GM18508 (cell line): ENCODE measurements around the gene USP49.

Experiments used
- ATAC-seq: cut with Tn5 transposase; IDR thresholded peaks from one replicate; pipeline ENCODE4 v1.9.1; 2021; ENCODE audit warnings: moderate number of reproducible peaks; ENCODE audit not compliant: insufficient read depth, unreplicated experiment

USP49 gene

DNA sequence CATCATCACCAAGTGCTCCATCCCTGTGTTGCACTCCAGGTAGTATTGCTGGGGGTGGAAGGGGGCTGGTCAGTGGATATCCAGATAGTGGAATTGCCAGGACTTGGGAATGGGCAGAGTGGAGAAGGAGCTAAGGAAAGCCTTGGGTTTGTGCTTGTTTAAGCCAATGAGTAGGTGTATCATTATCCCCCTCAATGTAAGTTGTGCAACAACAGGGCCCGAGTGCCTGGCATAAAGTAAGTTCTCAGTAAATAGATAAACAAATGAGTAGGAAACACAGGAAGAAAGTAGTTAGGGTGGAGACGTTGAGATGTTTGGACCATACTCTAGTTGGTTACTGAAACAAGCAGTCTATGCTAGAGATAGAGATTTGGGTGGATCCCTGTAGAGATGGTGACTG, 36.6 kb upstream of the USP49 start:
- no peak for ATAC-seq

- ATAC-seq, result no peak
Measured at GRCh38 chr6:41929924-41930323, 34.7 kb upstream of the USP49 start.

DNA sequence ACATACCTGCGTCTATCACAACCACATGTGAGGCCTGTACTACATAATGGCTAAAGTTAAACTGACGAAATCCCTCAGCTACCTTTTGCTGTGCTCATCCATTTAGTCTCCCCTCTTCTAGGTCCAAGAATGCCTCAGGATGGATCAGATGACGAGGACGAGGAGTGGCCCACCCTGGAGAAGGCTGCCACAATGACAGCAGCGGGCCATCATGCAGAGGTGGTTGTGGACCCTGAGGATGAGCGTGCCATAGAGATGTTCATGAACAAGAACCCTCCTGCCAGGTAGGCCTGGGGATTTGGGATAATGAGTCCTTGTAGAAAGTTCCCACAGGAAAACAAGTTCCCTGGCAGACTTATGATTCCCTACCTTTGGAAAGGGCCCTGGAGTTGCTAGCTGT, 32.1 kb upstream of the USP49 start:
- ATAC-seq, result no peak

GRCh38 chr6:41922154-41922553, 27.0 kb upstream of the USP49 start:
- no peak for ATAC-seq

GRCh38 chr6:41921712-41921998, 26.5 kb upstream of the USP49 start:
- no peak for ATAC-seq

- peak; percentile 68 for ATAC-seq
Measured at GRCh38 chr6:41920921-41921711, 25.9 kb upstream of the USP49 start, which contains the start of the genes BYSL and MED20. Gene BYSL (plus strand): TSS chr6:41921499. CDS start chr6:41921563, 64 bp downstream. Gene MED20 (minus strand): TSS chr6:41921139. CDS start chr6:41921018, 121 bp downstream.

- no peak for ATAC-seq
Measured at GRCh38 chr6:41917528-41917927, 22.4 kb upstream of the USP49 start.

DNA sequence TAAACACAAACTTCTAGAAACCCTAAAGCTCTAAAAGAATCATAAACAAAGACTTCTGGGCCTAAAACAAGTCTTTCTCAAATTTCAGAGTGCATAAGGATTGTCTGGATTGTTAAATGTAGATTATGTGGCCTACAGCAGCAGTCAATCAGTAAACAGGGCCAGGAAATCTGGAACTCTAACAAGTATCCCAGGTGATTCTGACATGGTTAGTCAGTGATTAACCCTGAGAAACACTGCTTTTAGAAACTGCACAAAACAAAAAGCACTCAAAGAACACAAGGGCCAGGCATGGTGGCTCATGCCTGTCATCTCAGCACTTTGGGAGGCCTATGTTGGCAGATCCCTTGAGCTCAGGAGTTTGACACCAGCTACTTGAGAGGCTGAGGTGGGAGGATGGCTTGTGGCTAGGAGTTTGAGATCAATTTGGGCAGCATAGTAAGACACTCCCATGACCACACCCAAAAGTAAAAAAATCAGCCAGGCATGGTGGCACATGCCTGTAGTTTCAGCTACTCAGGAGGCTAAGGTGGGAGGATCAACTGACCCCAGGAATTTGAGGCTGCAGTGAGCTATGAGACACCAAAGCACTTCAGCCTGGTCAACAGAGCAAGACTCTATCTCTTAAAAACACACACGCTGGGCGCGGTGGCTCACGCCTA, 19.8 kb upstream of the USP49 start:
- no peak for ATAC-seq

DNA sequence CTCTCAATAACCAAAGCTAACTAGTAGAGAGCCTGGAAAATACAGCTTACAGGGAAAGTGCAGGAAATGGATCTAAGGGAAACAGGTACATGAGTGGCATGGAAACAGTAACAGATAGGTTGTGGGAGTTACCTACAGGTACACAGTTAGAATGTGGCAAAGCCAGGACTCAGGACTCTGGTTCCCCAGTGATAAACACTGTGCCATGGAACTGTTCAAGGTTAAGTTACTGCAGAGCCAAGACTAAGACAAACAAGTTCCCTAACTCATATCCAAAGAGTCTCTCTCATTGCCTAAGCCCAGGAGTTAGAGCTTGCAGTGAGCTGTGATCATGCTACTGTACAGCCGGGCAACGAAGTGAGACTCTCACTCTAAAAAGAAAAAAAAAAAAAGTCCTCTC, 19.2 kb upstream of the USP49 start:
- no peak for ATAC-seq

- ATAC-seq, result no peak
Measured at GRCh38 chr6:41909727-41910126, 14.6 kb upstream of the USP49 start.

DNA sequence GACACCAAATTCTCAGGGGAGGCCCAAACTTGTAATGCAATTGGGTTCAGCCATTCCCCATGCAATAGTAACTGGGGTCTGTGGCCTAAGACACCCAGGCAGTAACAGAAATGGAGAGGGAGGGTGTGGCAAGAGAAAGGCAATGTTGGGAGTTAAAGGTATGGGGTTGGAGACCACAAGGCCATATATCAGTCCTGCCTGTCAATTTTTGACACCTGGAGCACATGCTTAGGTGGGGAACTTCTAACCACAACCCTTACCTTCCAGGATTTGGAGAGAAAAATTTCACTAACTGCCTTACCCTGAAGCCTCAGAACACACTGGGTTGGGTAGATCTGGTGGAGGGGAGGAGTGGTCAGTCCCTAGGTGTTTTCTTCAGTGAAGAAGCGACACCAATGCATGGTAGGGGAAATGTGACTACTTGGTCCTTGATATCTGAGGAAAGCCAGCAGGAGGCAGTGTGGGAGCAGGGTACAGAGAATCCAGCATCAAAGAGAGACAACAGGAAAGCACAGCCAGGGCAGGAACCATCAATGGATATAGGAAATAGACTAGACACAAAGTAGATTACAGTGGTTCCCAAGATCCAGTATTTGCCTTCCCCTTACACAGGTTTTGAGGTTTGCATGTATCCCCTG, 6.8 kb upstream of the USP49 start:
- no peak for ATAC-seq

DNA sequence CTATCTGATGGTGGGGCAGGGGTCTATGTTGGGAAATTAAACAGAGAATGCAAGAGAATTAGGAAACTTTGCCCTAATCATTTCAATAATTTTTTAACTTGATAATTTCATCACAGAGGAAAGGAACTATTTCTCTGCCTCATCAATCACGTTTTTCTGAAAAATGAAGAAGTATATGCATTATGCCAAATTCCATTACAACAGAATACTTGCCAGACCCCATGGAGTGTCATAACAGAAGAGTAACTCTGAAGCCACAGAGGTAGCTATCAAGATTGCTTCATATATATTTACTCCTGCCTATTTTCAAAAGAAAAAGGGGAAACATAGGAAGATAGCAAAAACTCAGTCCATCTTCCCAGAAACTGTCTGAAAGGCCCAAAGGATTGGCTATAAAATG, 5.7 kb upstream of the USP49 start:
- ATAC-seq, result no peak

GRCh38 chr6:41896281-41896680, 1.1 kb upstream of the USP49 start:
- ATAC-seq, result no peak

GRCh38 chr6:41894366-41895299, 542 bp downstream of the USP49 start:
- ATAC-seq, result no peak

DNA sequence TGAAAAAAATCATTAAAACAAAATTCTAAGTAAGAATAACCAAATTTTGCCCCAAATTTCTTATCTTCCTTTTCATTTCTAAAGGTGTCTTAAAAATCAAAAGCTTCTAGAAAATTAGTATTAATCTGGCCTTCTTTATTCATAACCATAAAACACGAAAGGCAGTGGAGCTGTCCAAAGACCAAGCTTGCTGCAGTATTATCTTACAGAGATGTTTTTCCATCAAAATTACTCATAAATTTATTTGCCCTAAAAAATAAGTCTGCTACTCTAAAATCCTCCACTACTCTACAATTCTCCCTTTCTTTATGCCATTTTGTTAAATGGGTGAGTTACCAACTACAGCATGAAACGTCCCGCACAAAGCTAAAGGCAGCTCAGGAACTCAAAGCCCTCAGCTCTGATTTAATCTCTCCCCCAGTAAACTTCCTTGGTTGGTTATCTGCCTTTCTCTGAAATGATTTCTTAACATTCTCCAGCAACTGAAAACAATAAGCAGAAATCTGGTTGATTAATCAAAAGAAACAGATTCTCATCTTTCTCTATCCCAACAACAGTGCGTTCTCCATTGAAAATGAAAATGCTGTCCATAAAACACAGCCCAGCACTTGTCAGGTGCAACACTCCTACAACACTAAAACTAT, 2.1 kb downstream of the USP49 start:
- no peak for ATAC-seq

- ATAC-seq, result no peak
Measured at GRCh38 chr6:41887331-41887751, 7.8 kb downstream of the USP49 start.

- ATAC-seq, result no peak
Measured at GRCh38 chr6:41885930-41886329, 9.2 kb downstream of the USP49 start.

- no peak for ATAC-seq
Measured at GRCh38 chr6:41884957-41885356, 10.2 kb downstream of the USP49 start.

DNA sequence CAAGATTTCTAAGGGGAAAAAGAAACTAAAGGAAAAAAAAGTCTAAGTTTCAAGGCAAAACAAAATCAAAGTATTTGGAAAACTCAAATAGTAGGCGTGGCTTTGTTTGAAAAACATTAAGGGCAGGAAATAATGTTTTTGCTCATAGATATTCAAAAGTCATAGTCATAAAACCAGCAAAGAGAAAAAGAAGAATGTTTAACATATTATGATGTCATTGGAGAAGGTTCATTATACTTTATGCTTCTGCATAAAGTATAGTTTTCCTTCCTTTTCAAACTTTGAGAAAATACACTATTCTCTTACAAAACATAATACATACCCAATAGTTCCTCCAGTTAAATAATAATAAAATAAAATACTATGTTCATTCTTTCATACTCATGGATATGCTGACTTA, 13.7 kb downstream of the USP49 start:
- ATAC-seq, result no peak

DNA sequence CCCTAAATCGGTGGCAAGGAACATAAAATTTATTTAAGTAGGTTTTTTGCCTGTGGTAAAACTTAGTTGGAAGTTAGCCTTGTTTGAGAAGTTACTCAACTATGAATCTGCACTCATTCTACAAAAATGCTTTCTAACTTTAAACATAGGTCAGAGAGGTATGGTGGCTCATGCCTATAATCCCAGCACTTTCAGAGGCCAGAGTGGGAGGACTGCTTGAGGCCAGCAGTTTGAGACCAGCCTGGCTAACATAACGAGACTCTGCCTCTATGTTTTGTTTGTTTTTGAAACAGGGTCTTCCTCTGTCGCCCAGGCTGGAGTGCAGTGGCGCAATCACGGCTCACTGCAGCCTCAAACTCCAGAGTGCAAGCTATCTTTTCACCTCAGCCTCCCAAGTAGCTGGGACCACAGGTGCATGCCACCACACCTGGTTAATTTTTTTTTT, 16.2 kb downstream of the USP49 start:
- ATAC-seq, result no peak
